OCI-LY7 (cell line): ENCODE measurements around the gene FAM240B. TPM values are rescaled to one million over a fixed set of nuclear protein-coding genes. Genes with fewer than 3 reads are reported as not detected.

Experiments used
- BruUV-seq: library from RNA; stranded (reverse); fragments of 400-500 nt; replicated peaks from 2 replicates; lab custom pipeline; 2021; lab: Mats Ljungman, UMichigan
- CTCF ChIA-PET: fragments of 300-600 bp; sonication (Branson Sonifier 250); formaldehyde crosslinking; loops from one replicate; lab custom pipeline; 2022; ENCODE audit warnings: antibody characterized with exemption; ENCODE audit not compliant: unreplicated experiment; lab: Charles Lee
- POLR2A ChIA-PET: fragments of 300-600 bp; sonication (Branson Sonifier 250); formaldehyde crosslinking; loops from one replicate; lab custom pipeline; 2022; ENCODE audit warnings: antibody characterized with exemption; lab: Charles Lee
- DNase-seq: peaks from one replicate; pipeline ENCODE4 v3.0.0-alpha.2; 2015; ENCODE audit warnings: low spot score
- H2AFZ ChIP-seq: fragments of 200-600 bp; sonication (generic), shearing (Covaris generic); 2 replicates; pipeline ENCODE4 v1.6.1; 2014; ENCODE audit warnings: mild to moderate bottlenecking, antibody characterized with exemption, low read length, moderate library complexity
- H3K27ac ChIP-seq: fragments of 200-600 bp; sonication (generic); 2 replicates; pipeline ENCODE4 v1.5.1; 2014; ENCODE audit warnings: mixed run types, low read depth, mild to moderate bottlenecking, moderate library complexity, low read length, inconsistent platforms; ENCODE audit not compliant: poor library complexity, severe bottlenecking
- H3K36me3 ChIP-seq: fragments of 200-600 bp; sonication (generic); 2 replicates; pipeline ENCODE4 v1.6.1; 2014; ENCODE audit warnings: mild to moderate bottlenecking, antibody characterized with exemption, low read length, moderate library complexity, mixed read lengths; ENCODE audit not compliant: insufficient read depth
- H3K4me1 ChIP-seq: fragments of 200-600 bp; sonication (generic); 2 replicates; pipeline ENCODE4 v1.5.1; 2014; ENCODE audit warnings: mild to moderate bottlenecking, low read length; ENCODE audit not compliant: insufficient read depth, poor library complexity, severe bottlenecking
- H3K4me2 ChIP-seq: fragments of 200-600 bp; sonication (generic); 2 replicates; pipeline ENCODE4 v1.6.1; 2014; ENCODE audit warnings: mild to moderate bottlenecking, low read length
- H3K4me3 ChIP-seq: fragments of 200-600 bp; sonication (generic); 2 replicates; pipeline ENCODE4 v1.5.1; 2014; ENCODE audit warnings: mild to moderate bottlenecking, low read depth, low read length; ENCODE audit not compliant: poor library complexity, severe bottlenecking
- H3K79me2 ChIP-seq: fragments of 200-600 bp; sonication (generic); 2 replicates; pipeline ENCODE4 v1.6.1; 2016; ENCODE audit warnings: low read depth, mild to moderate bottlenecking, low read length, moderate library complexity, mixed read lengths; ENCODE audit not compliant: insufficient read depth
- H3K9me2 ChIP-seq: fragments of 200-600 bp; sonication (generic); 2 replicates; pipeline ENCODE4 v1.6.1; 2016; ENCODE audit warnings: mild to moderate bottlenecking, low read length, mixed read lengths; ENCODE audit not compliant: insufficient read depth
- H3K9me3 ChIP-seq: fragments of 200-600 bp; sonication (generic); 2 replicates; pipeline ENCODE4 v1.6.1; 2014; ENCODE audit warnings: mild to moderate bottlenecking, mixed run types, low read length, mixed read lengths
- H4K20me1 ChIP-seq: fragments of 200-600 bp; sonication (generic); 2 replicates; pipeline ENCODE4 v1.6.1; 2014; ENCODE audit warnings: mild to moderate bottlenecking, antibody characterized with exemption, low read length, moderate library complexity, mixed read lengths; ENCODE audit not compliant: insufficient read depth
- CTCF ChIP-seq: fragments of 200-600 bp; sonication (generic); conservative IDR thresholded peaks from 2 replicates; pipeline ENCODE4 v1.5.1; 2014; ENCODE audit warnings: mild to moderate bottlenecking, antibody characterized with exemption, low read length, moderate library complexity, mixed read lengths
- EZH2phosphoT487 ChIP-seq: fragments of 200-600 bp; sonication (generic); IDR thresholded peaks from 2 replicates; pipeline ENCODE4 v1.6.1; 2018; ENCODE audit warnings: low read depth, borderline replicate concordance, mild to moderate bottlenecking, mixed run types, antibody characterized with exemption, low read length, moderate library complexity, mixed read lengths
- intact Hi-C: fragments of 100-400 bp; cut with micrococcal nuclease; formaldehyde crosslinking; loops from one replicate; pipeline ENCODE4 v1.10.0; 2022; ENCODE audit not compliant: unreplicated experiment
- total RNA-seq, 2 experiments: library from RNA; depleted of rRNA in 1 of 2; stranded (reverse); fragments of >200 nt in 1 of 2; shearing (Covaris generic) in 1 of 2; gene quantifications; 2 replicates each; pipeline ENCODE4 v1.2.3, GENCODE V29; 2014 to 2022

The FAM240B gene
- total RNA-seq, 2 experiments from 2014 or later: not detected

- H3K4me3 ChIP-seq: no peak overlapping the region
- no peaks in the 10 kb centered on the region for H3K9me3 ChIP-seq
- H3K79me2 ChIP-seq: no peaks in the 10 kb centered on the region
- no peak overlapping the region for H2AFZ ChIP-seq
- no peak overlapping the region for H3K27ac ChIP-seq
- no peak for DNase-seq
- H3K4me2 ChIP-seq: no peak overlapping the region
- ChIA-PET CTCF (no interaction called here), POLR2A (no interaction called here)
- H3K9me2 ChIP-seq: no peaks in the 10 kb centered on the region
- no TSS peak for BruUV-seq
- H3K36me3 ChIP-seq: no peaks in the 10 kb centered on the region
- H3K4me1 ChIP-seq: no peaks in the 10 kb centered on the region
- intact Hi-C loops: no loop called here
- no peaks in the 10 kb centered on the region for H4K20me1 ChIP-seq
- TF ChIP-seq EZH2phosphoT487: no peak
- TF ChIP-seq CTCF: no peak
These were observed 13.6 kb upstream of the FAM240B start for GRCh38 chr9:38733503-38733902.

- Histone ChIP-seq H2AFZ (no peak overlapping the region), H3K36me3 (no peaks in the 10 kb centered on the region), H3K9me3 (no peaks in the 10 kb centered on the region), H3K4me1 (no peaks in the 10 kb centered on the region), H3K79me2 (no peaks in the 10 kb centered on the region), H3K4me3 (no peak overlapping the region), H3K27ac (no peak overlapping the region), H3K9me2 (no peaks in the 10 kb centered on the region), H4K20me1 (no peaks in the 10 kb centered on the region), H3K4me2 (no peak overlapping the region)
- no TSS peak for BruUV-seq
- TF ChIP-seq EZH2phosphoT487 (no peak), CTCF (no peak)
- ChIA-PET CTCF (no interaction called here), POLR2A (no interaction called here)
- no peak for DNase-seq
- intact Hi-C loops: no loop called here
These were observed 13.0 kb upstream of the FAM240B start for GRCh38 chr9:38732885-38733284.

- Histone ChIP-seq H3K9me2 (no peaks in the 10 kb centered on the region), H3K79me2 (no peaks in the 10 kb centered on the region), H4K20me1 (no peaks in the 10 kb centered on the region), H3K27ac (no peak overlapping the region), H2AFZ (no peak overlapping the region), H3K36me3 (no peaks in the 10 kb centered on the region), H3K9me3 (no peaks in the 10 kb centered on the region), H3K4me1 (no peaks in the 10 kb centered on the region), H3K4me2 (no peak overlapping the region), H3K4me3 (no peak overlapping the region)
- no peak for DNase-seq
- CTCF ChIA-PET: no interaction called here
- POLR2A ChIA-PET: no interaction called here
- TF ChIP-seq EZH2phosphoT487 (no peak), CTCF (peak; percentile 29; the same call in 1 of the 2 replicates)
- intact Hi-C loops: no loop called here
- BruUV-seq: no TSS peak
These were observed 7.6 kb upstream of the FAM240B start for GRCh38 chr9:38727497-38728001.
